KOPT-K1 (cell line): ENCODE results near the gene TNFAIP3.
"Not testable (repeated sequence)": the region's sequence is repeated elsewhere in the genome, so short reads cannot be mapped to it uniquely, and the experiment has no call there.

Experiments used
- H3K27ac ChIP-seq: fragments of 200-600 bp; sonication (generic); 2 replicates; pipeline ENCODE4 v1.5.1; 2016; ENCODE audit warnings: antibody characterized with exemption, mild to moderate bottlenecking, low read depth, low read length; ENCODE audit not compliant: poor library complexity, severe bottlenecking
- H3K36me3 ChIP-seq: fragments of 200-600 bp; sonication (generic); 2 replicates; pipeline ENCODE4 v1.5.1; 2017; ENCODE audit warnings: antibody characterized with exemption, mild to moderate bottlenecking, low read length, moderate library complexity; ENCODE audit not compliant: insufficient read depth
- H3K9me3 ChIP-seq: fragments of 200-600 bp; sonication (generic); 2 replicates; pipeline ENCODE4 v1.5.1; 2017; ENCODE audit warnings: antibody characterized with exemption, low read length, mild to moderate bottlenecking; ENCODE audit not compliant: insufficient read depth, poor library complexity, severe bottlenecking

The TNFAIP3 gene

DNA sequence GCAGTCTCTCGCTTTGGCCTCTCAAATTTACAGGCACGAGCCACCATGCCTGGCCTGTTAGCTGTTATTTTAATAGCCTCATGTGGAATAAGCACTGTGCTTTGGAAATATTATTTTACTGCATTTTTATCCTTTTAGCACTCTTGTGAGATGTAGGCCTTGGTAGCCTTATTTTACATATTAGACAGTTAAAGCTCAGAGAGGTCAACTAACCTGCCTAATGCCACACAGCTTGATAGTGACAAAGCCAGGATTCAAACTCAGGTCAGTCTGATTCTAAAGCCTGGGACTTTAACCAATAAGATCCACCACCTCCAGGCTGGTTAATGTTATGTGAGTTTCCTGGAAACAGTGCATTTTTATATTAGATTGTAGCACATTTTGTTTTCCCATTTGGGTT, 9.5 kb downstream of the TNFAIP3 start:
- no peak overlapping the region for H3K27ac ChIP-seq
- peaks cover 100% of the 10 kb centered on the region for H3K36me3 ChIP-seq
- no peaks in the 10 kb centered on the region for H3K9me3 ChIP-seq

DNA sequence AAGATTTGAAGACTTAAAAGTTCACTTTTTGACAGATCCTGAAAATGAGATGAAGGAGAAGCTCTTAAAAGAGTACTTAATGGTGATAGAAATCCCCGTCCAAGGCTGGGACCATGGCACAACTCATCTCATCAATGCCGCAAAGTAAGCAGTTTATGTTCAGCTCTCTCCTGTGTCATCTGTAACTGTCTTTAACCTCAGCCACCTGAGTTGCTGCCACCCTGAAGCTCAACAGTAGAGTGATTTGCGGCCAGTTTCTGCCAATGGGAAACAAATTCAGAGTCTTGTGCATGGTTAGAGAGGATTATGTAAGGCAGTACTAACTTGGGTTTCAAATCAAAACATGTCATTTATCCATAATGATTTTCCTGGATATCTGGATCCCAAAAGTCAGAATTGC, 10.1 kb downstream of the TNFAIP3 start:
- Histone ChIP-seq H3K9me3 (no peaks in the 10 kb centered on the region), H3K36me3 (peaks cover 100% of the 10 kb centered on the region), H3K27ac (peak overlapping the region; percentile 92)

DNA sequence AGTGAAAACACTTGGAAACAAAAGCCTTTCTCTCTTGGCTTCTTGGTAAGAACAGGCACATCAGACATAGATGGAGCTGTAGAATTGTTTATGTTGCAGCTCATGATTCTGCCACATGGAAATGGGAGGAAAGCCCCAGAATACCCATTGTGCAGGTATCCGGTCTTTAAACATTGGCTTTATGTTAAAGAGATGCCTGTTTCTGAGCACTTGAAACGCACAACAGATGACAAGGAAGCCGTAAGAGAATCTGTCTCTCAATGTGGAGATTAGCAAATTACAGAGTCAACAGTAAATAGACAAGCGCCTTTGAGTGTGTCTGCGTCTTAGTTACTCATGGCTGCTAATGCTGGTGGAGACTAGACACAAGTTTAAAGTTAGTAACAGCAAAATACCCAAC, 10.5 kb downstream of the TNFAIP3 start:
- peak overlapping the region; percentile 92 for H3K27ac ChIP-seq
- peaks cover 100% of the 10 kb centered on the region for H3K36me3 ChIP-seq
- no peaks in the 10 kb centered on the region for H3K9me3 ChIP-seq

DNA sequence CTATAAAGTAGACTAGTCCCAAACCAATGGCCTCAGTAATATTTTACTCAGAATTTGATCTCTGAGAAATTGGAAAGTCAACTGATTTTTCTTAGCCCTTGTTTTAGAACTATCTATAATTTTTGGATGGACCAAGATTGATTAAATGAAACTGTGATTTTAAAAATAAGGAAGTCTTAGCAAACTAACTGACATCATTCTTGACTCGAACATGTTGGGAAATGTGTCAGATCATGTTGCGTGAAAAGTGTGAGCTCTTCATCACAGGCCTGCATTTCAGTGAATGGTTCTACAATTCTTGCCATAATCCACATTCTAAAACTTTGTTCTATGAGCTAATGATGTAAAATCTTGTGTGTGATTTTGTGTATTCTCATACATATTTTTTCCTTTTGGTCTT, 11.0 kb downstream of the TNFAIP3 start:
- Histone ChIP-seq H3K27ac (peak overlapping the region; percentile 92), H3K36me3 (peaks cover 99% of the 10 kb centered on the region), H3K9me3 (no peaks in the 10 kb centered on the region)

DNA sequence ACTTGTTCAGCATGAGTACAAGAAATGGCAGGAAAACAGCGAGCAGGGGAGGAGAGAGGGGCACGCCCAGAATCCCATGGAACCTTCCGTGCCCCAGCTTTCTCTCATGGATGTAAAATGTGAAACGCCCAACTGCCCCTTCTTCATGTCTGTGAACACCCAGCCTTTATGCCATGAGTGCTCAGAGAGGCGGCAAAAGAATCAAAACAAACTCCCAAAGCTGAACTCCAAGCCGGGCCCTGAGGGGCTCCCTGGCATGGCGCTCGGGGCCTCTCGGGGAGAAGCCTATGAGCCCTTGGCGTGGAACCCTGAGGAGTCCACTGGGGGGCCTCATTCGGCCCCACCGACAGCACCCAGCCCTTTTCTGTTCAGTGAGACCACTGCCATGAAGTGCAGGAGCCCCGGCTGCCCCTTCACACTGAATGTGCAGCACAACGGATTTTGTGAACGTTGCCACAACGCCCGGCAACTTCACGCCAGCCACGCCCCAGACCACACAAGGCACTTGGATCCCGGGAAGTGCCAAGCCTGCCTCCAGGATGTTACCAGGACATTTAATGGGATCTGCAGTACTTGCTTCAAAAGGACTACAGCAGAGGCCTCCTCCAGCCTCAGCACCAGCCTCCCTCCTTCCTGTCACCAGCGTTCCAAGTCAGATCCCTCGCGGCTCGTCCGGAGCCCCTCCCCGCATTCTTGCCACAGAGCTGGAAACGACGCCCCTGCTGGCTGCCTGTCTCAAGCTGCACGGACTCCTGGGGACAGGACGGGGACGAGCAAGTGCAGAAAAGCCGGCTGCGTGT, 11.6 kb downstream of the TNFAIP3 start:
- Histone ChIP-seq H3K36me3 (peaks cover 97% of the 10 kb centered on the region), H3K27ac (peak overlapping the region; percentile 92)

DNA sequence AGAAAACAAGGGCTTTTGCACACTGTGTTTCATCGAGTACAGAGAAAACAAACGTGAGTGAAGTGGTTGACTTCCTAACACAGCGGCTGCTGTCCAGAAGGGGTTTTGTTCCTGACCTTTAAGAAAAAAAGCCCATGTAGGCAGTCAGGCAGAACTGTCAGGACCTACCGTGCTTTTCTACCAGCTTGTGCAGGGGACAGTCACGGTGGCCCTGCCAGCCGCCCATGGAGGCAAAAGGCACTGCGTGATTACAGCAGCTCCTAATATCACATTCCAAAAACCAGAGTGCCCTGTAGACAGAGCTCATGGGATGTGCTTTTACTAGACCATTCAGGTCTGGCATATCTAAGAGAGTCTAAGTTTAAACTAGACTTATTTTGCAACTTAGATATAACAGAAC, 12.2 kb downstream of the TNFAIP3 start:
- Histone ChIP-seq H3K9me3 (no peaks in the 10 kb centered on the region), H3K27ac (peak overlapping the region; percentile 92), H3K36me3 (peaks cover 95% of the 10 kb centered on the region)

More for the DNA sequence above, 11.6 kb downstream of the TNFAIP3 start:
- H3K9me3 ChIP-seq = no peaks in the 10 kb centered on the region

DNA sequence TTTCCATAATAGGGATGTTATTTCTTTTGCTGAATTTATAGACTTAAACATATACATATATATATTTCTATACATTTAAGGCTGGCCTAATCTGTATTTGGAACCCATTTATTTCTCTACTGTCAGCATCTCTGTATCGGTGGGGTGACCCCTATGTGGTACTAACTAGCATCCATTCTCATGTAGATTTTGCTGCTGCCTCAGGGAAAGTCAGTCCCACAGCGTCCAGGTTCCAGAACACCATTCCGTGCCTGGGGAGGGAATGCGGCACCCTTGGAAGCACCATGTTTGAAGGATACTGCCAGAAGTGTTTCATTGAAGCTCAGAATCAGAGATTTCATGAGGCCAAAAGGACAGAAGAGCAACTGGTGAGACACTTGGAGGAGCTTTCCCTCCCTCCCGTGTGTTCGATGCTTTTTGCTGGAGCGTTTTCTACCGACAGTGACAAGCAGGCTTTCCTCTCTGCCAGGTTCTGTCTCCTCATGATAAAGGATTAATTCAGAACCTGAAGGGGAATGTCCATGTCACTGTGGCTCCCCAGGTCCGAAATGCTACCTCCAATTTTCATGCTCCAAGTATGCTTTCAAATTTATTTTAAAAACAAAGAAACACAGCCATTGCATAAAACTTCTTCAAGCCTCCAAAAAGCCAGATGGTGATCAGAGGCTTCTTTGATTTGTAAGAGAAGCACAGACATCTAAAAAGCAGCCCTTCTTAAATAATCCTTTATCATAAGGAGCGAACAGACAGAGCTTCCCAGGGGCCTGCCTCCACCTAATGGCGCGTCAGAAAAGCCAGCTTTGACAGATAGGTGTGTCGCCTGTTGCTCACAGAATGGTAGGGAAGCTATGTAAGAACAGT, 13.1 kb downstream of the TNFAIP3 start:
- Histone ChIP-seq H3K36me3 (peaks cover 87% of the 10 kb centered on the region), H3K9me3 (no peaks in the 10 kb centered on the region), H3K27ac (peak overlapping the region; percentile 92)

DNA sequence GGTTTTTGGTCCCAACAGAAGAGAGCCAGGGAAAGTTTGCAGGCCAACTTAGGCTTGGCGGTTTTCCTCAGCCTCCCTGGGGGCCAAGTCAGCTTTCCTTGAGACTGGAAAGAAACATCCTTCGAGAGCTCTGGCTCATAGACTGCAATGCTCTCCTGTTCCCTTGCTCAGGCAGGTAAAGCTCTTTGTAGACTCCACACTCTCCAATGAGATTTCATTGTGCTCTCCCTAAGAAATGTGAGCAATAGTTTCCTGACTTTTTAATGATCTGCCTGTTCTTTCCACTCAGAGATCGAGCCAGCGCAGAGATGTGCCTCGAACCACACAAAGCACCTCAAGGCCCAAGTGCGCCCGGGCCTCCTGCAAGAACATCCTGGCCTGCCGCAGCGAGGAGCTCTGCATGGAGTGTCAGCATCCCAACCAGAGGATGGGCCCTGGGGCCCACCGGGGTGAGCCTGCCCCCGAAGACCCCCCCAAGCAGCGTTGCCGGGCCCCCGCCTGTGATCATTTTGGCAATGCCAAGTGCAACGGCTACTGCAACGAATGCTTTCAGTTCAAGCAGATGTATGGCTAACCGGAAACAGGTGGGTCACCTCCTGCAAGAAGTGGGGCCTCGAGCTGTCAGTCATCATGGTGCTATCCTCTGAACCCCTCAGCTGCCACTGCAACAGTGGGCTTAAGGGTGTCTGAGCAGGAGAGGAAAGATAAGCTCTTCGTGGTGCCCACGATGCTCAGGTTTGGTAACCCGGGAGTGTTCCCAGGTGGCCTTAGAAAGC, 13.9 kb downstream of the TNFAIP3 start:
- Histone ChIP-seq H3K36me3 (peaks cover 79% of the 10 kb centered on the region), H3K27ac (peak overlapping the region; percentile 92), H3K9me3 (no peaks in the 10 kb centered on the region)

DNA sequence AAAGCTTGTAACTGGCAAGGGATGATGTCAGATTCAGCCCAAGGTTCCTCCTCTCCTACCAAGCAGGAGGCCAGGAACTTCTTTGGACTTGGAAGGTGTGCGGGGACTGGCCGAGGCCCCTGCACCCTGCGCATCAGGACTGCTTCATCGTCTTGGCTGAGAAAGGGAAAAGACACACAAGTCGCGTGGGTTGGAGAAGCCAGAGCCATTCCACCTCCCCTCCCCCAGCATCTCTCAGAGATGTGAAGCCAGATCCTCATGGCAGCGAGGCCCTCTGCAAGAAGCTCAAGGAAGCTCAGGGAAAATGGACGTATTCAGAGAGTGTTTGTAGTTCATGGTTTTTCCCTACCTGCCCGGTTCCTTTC, 14.4 kb downstream of the TNFAIP3 start:
- H3K9me3 ChIP-seq = peaks cover 4% of the 10 kb centered on the region
- peak overlapping the region; percentile 92 for H3K27ac ChIP-seq
- H3K36me3 ChIP-seq = peaks cover 73% of the 10 kb centered on the region

DNA sequence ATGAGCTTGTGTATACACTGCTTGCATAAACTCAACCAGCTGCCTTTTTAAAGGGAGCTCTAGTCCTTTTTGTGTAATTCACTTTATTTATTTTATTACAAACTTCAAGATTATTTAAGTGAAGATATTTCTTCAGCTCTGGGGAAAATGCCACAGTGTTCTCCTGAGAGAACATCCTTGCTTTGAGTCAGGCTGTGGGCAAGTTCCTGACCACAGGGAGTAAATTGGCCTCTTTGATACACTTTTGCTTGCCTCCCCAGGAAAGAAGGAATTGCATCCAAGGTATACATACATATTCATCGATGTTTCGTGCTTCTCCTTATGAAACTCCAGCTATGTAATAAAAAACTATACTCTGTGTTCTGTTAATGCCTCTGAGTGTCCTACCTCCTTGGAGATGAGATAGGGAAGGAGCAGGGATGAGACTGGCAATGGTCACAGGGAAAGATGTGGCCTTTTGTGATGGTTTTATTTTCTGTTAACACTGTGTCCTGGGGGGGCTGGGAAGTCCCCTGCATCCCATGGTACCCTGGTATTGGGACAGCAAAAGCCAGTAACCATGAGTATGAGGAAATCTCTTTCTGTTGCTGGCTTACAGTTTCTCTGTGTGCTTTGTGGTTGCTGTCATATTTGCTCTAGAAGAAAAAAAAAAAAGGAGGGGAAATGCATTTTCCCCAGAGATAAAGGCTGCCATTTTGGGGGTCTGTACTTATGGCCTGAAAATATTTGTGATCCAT, 15.3 kb downstream of the TNFAIP3 start:
- Histone ChIP-seq H3K36me3 (peaks cover 64% of the 10 kb centered on the region), H3K27ac (peak overlapping the region; percentile 92), H3K9me3 (peaks cover 6% of the 10 kb centered on the region)

DNA sequence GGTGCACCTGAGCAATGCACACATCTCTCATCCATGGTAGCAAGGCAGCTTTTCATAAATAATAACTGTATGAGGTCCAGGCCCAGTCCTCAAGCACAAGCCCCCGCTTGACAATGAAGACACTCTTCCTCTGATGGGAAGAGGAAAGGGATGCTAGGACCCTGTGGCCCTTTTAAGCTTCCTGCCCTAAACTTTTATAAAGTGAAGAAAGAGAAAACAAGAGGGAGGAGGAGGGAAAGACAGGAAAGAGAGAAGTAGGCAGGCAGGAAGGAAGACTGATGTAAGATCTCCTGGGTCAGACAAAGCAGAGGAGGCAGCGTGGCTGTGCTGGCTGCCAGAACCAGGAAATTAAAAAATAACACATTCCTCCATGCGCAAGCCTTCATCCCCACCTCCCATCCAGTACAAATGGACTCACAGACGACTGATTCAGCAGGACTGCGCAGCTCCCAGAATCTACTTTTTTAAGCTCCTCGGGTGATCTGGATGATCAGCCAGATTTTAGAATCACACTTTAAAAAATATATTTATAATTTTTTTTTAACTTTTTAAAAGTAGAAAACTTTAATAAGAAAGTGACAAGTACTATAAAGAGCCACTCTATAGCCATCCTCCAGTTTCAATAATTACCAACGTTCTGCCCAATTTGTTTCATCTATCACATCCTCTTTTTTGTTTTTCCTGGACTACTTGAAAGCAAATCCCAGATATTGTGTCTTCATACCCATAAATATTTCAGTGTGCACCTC, 16.5 kb downstream of the TNFAIP3 start:
- Histone ChIP-seq H3K9me3 (peaks cover 6% of the 10 kb centered on the region), H3K27ac (peak overlapping the region; percentile 92), H3K36me3 (peaks cover 53% of the 10 kb centered on the region)

DNA sequence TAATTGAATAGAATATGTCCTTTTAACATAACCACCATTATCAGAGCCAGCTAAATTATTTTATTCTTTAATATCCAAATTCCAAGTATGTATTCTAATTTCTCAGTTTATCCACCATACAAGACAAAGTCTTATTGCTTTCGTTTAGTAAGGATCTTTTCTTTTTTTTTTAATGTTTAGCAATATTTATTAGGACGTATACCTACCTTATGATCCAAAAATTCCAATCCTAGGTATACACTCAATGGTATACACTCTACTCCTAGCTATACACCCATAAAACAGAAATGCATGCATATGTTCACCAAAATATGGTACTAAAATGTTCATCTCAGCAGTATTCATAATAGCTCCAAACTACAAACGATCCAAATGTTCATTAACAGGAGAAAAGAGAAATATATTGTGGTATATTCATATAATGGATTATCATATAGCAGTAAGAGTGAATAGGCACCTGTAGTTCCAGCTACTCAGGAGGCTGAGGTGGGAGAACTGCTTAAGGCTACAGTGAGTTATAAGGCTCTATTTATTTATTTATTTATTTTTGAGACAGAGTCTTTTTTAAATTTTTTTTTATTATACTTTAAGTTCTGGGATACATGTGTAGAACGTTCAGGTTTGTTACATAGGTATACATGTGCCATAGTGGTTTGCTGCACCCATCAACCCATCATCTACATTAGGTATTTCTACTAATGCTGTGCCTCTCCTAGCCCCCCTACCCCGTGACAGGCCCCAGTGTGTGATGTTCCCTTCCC, 17.3 kb downstream of the TNFAIP3 start:
- H3K27ac ChIP-seq = peak overlapping the region; percentile 92
- H3K36me3 ChIP-seq = peaks cover 45% of the 10 kb centered on the region
- H3K9me3 ChIP-seq = peaks cover 6% of the 10 kb centered on the region

DNA sequence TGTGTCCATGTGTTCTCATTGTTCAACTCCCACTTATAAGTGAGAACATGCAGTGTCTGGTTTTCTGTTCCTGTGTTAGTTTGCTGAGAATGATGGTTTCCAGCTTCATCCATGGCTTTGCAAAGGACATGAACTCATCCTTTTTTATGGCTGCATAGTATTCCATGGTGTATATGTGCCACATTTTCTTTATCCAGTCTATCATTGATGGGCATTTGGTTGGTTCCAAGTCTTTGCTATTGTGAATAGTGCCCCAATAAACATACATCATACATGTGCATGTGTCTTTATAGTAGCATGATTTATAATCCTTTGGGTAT, 17.8 kb downstream of the TNFAIP3 start:
- not testable (repeated sequence) for H3K9me3 ChIP-seq, H3K27ac ChIP-seq
- H3K36me3 ChIP-seq = peaks cover 40% of the 10 kb centered on the region
